Measurements from ENCODE around the gene PDE4D. TPM values are rescaled to one million over a fixed set of nuclear protein-coding genes. Genes with fewer than 3 reads are reported as not detected.

The PDE4D gene
- total and polyA plus RNA-seq, 10 of the 15 experiments (the other 5 are each of a cell fraction or from before 2014, with no cell fraction given) = 0.87 to 4.1 (median 2.2) TPM

- TF ChIP-seq TCF3 (IDR thresholded peaks at IDR 0.05; ENCODE audit: borderline replicate concordance, insufficient read depth, low read depth, low read length) (no peak), KDM1A (IDR thresholded peaks at IDR 0.05; ENCODE audit: borderline replicate concordance) (no peak), NRF1 (conservative IDR thresholded peaks at IDR 0.05; ENCODE audit: low read depth, low read length) (no peak), PRDM15 (CRISPR knock-in tag; IDR thresholded peaks at IDR 0.05) (no peak), ZZZ3 (IDR thresholded peaks at IDR 0.05; ENCODE audit: control insufficient read depth, insufficient read length, low read depth) (no peak), ZNF384 (IDR thresholded peaks at IDR 0.05; ENCODE audit: borderline replicate concordance, low read depth, low read length) (no peak), NKRF (conservative IDR thresholded peaks at IDR 0.05) (no peak)
Measured at GRCh38 chr5:59293700-59294099, 599.8 kb downstream of the PDE4D start (continued).

GRCh38 chr5:59291941-59292340, 601.6 kb downstream of the PDE4D start:
- ChIA-PET SMC1A (ENCODE audit: uncharacterized antibody, unreplicated experiment) (no interaction called here), POLR2A (no interaction called here), RAD21 (ENCODE audit: unreplicated experiment) (no interaction called here), CTCF (interaction anchor here (0.7 kb wide), 1 partner anchor 21 kb away, joined by 3 read pairs; no protein-coding TSS in a partner anchor)
- H3K27ac ChIP-seq (ENCODE audit: control insufficient read depth, insufficient read depth) = no peak overlapping the region
- no peak overlapping the region for H2AFZ ChIP-seq (ENCODE audit: control insufficient read depth, low read depth, low read length)
- no TSS peak for BruUV-seq (replicated peaks)
- no peaks in the 10 kb centered on the region for H4K20me1 ChIP-seq (ENCODE audit: control insufficient read depth, insufficient read depth)
- intact Hi-C loops (cut with micrococcal nuclease; ENCODE audit: unreplicated experiment) = no loop called here
- H3K9ac ChIP-seq (ENCODE audit: control insufficient read depth, insufficient read depth, low read length) = no peak overlapping the region
- H3K36me3 ChIP-seq (ENCODE audit: control insufficient read depth in 2 of 2, insufficient read depth in 2 of 2, low read length in 1 of 2) = no peaks in the 10 kb centered on the region
- ATAC-seq = no peak
- no peaks in the 10 kb centered on the region for H3K4me1 ChIP-seq (ENCODE audit: control insufficient read depth, insufficient read depth, low read length)
- H3K79me2 ChIP-seq (ENCODE audit: control insufficient read depth, insufficient read depth, low read length) = no peaks in the 10 kb centered on the region
- H3K4me2 ChIP-seq (ENCODE audit: control insufficient read depth, insufficient read depth) = no peak overlapping the region
- no peak for FAIRE-seq
- in situ Hi-C loops (cut with MboI) = no loop called here
- no peak overlapping the region for H3K4me3 ChIP-seq
- H3K9me3 ChIP-seq (replicated peaks; ENCODE audit: control insufficient read depth, insufficient read depth, low read length) = no peaks in the 10 kb centered on the region
- DNase-seq (ENCODE audit: low read depth, low spot score) = no peak
- H3K27me3 ChIP-seq (replicated peaks in 1 of 2; ENCODE audit: control insufficient read depth in 2 of 2, insufficient read depth in 2 of 2, low read length in 1 of 2) = no peaks in the 10 kb centered on the region
- TF ChIP-seq ZNF24 (IDR thresholded peaks at IDR 0.05) (no peak), PML (IDR thresholded peaks at IDR 0.05; ENCODE audit: low read length) (no peak), E2F4 (IDR thresholded peaks at IDR 0.05; ENCODE audit: low read depth, low read length) (no peak), SREBF1 (IDR thresholded peaks at IDR 0.05; ENCODE audit: low read length) (no peak), MYB (IDR thresholded peaks at IDR 0.05; ENCODE audit: borderline replicate concordance, low read depth, low read length) (no peak), SIN3A (IDR thresholded peaks at IDR 0.05; ENCODE audit: low read depth, low read length) (no peak), FOXK2 (IDR thresholded peaks at IDR 0.05) (no peak), JUNB (IDR thresholded peaks at IDR 0.05) (no peak), ATF2 (IDR thresholded peaks at IDR 0.05; ENCODE audit: low read length) (no peak), RFX5 (IDR thresholded peaks at IDR 0.05; ENCODE audit: low read depth, low read length) (no peak)

Data from GM12878 (cell line).